Measurements from ENCODE around the gene KCNG2. TPM values are rescaled to one million over a fixed set of nuclear protein-coding genes. Genes with fewer than 3 reads are reported as not detected.

Gene KCNG2
- total and polyA plus RNA-seq, 2 experiments from 2014 or later, result 0.13 to 0.52 TPM

DNA sequence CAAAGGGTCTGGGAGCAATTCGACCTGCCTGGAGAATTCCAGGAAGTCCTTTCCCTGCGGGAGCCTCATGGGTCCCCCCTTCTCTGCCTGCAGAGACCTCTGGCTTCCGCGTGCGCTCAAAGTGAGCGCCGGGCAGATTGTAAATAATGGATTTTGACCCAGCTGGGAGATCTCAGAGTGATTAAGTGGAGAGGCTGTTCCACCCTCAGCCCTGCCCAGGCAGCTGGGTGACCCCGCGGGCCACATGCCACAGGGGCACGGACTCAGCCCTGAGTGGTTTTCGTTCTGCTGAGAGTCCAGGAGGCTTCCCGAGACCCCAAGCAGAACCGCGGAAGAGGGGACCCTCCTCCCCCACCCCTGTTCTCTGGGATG is 1.2 kb downstream of the KCNG2 start:
- H3K9me3 Mint-ChIP-seq, result no peaks in the 10 kb centered on the region
- TF ChIP-seq EZH2 (IDR thresholded peaks at IDR 0.05; ENCODE audit: low read depth, unreplicated experiment) (no peak), CREB1 (CRISPR knock-in tag; IDR thresholded peaks at IDR 0.05; ENCODE audit: low read depth) (no peak), JUNB (IDR thresholded peaks at IDR 0.05; ENCODE audit: unreplicated experiment) (no peak), ZNF331 (CRISPR knock-in tag; IDR thresholded peaks at IDR 0.05; ENCODE audit: low read depth) (no peak), EZH2phosphoT487 (IDR thresholded peaks at IDR 0.05; ENCODE audit: unreplicated experiment) (no peak)
- TF ChIP-seq, protein P1, sequence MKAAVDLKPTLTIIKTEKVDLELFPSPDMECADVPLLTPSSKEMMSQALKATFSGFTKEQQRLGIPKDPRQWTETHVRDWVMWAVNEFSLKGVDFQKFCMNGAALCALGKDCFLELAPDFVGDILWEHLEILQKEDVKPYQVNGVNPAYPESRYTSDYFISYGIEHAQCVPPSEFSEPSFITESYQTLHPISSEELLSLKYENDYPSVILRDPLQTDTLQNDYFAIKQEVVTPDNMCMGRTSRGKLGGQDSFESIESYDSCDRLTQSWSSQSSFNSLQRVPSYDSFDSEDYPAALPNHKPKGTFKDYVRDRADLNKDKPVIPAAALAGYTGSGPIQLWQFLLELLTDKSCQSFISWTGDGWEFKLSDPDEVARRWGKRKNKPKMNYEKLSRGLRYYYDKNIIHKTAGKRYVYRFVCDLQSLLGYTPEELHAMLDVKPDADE (IDR thresholded peaks at IDR 0.05), result no peak
- TF ChIP-seq, protein P2, sequence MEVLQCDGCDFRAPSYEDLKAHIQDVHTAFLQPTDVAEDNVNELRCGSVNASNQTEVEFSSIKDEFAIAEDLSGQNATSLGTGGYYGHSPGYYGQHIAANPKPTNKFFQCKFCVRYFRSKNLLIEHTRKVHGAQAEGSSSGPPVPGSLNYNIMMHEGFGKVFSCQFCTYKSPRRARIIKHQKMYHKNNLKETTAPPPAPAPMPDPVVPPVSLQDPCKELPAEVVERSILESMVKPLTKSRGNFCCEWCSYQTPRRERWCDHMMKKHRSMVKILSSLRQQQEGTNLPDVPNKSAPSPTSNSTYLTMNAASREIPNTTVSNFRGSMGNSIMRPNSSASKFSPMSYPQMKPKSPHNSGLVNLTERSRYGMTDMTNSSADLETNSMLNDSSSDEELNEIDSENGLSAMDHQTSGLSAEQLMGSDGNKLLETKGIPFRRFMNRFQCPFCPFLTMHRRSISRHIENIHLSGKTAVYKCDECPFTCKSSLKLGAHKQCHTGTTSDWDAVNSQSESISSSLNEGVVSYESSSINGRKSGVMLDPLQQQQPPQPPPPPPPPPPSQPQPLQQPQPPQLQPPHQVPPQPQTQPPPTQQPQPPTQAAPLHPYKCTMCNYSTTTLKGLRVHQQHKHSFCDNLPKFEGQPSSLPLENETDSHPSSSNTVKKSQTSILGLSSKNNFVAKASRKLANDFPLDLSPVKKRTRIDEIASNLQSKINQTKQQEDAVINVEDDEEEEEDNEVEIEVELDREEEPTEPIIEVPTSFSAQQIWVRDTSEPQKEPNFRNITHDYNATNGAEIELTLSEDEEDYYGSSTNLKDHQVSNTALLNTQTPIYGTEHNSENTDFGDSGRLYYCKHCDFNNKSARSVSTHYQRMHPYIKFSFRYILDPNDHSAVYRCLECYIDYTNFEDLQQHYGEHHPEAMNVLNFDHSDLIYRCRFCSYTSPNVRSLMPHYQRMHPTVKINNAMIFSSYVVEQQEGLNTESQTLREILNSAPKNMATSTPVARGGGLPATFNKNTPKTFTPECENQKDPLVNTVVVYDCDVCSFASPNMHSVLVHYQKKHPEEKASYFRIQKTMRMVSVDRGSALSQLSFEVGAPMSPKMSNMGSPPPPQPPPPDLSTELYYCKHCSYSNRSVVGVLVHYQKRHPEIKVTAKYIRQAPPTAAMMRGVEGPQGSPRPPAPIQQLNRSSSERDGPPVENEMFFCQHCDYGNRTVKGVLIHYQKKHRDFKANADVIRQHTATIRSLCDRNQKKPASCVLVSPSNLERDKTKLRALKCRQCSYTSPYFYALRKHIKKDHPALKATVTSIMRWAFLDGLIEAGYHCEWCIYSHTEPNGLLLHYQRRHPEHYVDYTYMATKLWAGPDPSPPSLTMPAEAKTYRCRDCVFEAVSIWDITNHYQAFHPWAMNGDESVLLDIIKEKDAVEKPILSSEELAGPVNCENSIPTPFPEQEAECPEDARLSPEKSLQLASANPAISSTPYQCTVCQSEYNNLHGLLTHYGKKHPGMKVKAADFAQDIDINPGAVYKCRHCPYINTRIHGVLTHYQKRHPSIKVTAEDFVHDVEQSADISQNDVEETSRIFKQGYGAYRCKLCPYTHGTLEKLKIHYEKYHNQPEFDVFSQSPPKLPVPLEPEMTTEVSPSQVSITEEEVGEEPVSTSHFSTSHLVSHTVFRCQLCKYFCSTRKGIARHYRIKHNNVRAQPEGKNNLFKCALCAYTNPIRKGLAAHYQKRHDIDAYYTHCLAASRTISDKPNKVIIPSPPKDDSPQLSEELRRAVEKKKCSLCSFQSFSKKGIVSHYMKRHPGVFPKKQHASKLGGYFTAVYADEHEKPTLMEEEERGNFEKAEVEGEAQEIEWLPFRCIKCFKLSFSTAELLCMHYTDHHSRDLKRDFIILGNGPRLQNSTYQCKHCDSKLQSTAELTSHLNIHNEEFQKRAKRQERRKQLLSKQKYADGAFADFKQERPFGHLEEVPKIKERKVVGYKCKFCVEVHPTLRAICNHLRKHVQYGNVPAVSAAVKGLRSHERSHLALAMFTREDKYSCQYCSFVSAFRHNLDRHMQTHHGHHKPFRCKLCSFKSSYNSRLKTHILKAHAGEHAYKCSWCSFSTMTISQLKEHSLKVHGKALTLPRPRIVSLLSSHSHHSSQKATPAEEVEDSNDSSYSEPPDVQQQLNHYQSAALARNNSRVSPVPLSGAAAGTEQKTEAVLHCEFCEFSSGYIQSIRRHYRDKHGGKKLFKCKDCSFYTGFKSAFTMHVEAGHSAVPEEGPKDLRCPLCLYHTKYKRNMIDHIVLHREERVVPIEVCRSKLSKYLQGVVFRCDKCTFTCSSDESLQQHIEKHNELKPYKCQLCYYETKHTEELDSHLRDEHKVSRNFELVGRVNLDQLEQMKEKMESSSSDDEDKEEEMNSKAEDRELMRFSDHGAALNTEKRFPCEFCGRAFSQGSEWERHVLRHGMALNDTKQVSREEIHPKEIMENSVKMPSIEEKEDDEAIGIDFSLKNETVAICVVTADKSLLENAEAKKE (CRISPR knock-in tag; IDR thresholded peaks at IDR 0.05), result no peak
- TF ChIP-seq, protein P3, sequence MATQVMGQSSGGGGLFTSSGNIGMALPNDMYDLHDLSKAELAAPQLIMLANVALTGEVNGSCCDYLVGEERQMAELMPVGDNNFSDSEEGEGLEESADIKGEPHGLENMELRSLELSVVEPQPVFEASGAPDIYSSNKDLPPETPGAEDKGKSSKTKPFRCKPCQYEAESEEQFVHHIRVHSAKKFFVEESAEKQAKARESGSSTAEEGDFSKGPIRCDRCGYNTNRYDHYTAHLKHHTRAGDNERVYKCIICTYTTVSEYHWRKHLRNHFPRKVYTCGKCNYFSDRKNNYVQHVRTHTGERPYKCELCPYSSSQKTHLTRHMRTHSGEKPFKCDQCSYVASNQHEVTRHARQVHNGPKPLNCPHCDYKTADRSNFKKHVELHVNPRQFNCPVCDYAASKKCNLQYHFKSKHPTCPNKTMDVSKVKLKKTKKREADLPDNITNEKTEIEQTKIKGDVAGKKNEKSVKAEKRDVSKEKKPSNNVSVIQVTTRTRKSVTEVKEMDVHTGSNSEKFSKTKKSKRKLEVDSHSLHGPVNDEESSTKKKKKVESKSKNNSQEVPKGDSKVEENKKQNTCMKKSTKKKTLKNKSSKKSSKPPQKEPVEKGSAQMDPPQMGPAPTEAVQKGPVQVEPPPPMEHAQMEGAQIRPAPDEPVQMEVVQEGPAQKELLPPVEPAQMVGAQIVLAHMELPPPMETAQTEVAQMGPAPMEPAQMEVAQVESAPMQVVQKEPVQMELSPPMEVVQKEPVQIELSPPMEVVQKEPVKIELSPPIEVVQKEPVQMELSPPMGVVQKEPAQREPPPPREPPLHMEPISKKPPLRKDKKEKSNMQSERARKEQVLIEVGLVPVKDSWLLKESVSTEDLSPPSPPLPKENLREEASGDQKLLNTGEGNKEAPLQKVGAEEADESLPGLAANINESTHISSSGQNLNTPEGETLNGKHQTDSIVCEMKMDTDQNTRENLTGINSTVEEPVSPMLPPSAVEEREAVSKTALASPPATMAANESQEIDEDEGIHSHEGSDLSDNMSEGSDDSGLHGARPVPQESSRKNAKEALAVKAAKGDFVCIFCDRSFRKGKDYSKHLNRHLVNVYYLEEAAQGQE (IDR thresholded peaks at IDR 0.05; ENCODE audit: unreplicated experiment), result no peak
- Histone ChIP-seq H2AFZ (peak overlapping the region; percentile 94), H3K79me2 (replicated peaks; ENCODE audit: insufficient read depth) (no peaks in the 10 kb centered on the region), H3K36me3 (ENCODE audit: insufficient read depth) (no peaks in the 10 kb centered on the region), H3K4me3 (peak overlapping the region; percentile 72), H3K4me1 (ENCODE audit: insufficient read depth) (peaks cover 10% of the 10 kb centered on the region; the same call in 1 of the 2 replicates), H4K20me1 (replicated peaks; ENCODE audit: insufficient read depth) (0 out of 2 replicates have a peak, but pooled peaks cover 3% of the 10 kb centered on the region), H3K27ac (ENCODE audit: low read depth) (no peak overlapping the region), H3K27me3 (ENCODE audit: insufficient read depth) (peaks cover 45% of the 10 kb centered on the region), H3K9me2 (ENCODE audit: insufficient read depth) (no peaks in the 10 kb centered on the region), H3F3A (replicated peaks; ENCODE audit: low read depth) (no peaks in the 10 kb centered on the region), H3K4me2 (peak overlapping the region; percentile 88)
- DNase-seq (ENCODE audit: low spot score) (peak; percentile 65), ATAC-seq (peak; percentile 39)
- peak overlapping the region; percentile 69 for H3K4me3 Mint-ChIP-seq
- H3K27ac Mint-ChIP-seq, result no peak overlapping the region
- H3K36me3 Mint-ChIP-seq (ENCODE audit: low read depth), result no peaks in the 10 kb centered on the region; the same call in 2 of the 3 replicates
- peaks cover 10% of the 10 kb centered on the region for H3K4me1 Mint-ChIP-seq
- peaks cover 39% of the 10 kb centered on the region for H3K27me3 Mint-ChIP-seq (ENCODE audit: insufficient read depth, low read depth, poor library complexity)

Data from GM23338 (cell line).